HCT116 (cell line): ENCODE data around the gene GPR146. TPM values are rescaled to one million over a fixed set of nuclear protein-coding genes. Genes with fewer than 3 reads are reported as not detected.

ENCODE experiments used
- ATAC-seq: fragments of 200-7000 bp; cut with Tn5 transposase; 2 replicates; pipeline ENCODE4 v1.9.1; 2020; ENCODE audit warnings: mild to moderate bottlenecking, moderate library complexity
- BruUV-seq: library from RNA; stranded (reverse); fragments of 400-500 nt; replicated peaks from 2 replicates; lab custom pipeline; 2021; lab: Mats Ljungman, UMichigan
- CTCF ChIA-PET: fragments of 300-600 bp; sonication (Branson Sonifier 250); formaldehyde crosslinking; loops from one replicate; lab custom pipeline; 2021; ENCODE audit warnings: antibody characterized with exemption; lab: Charles Lee
- POLR2A ChIA-PET: fragments of 300-600, 350-600 bp; sonication (Branson Sonifier 250); formaldehyde crosslinking; loops from one replicate; lab custom pipeline; 2021; ENCODE audit warnings: antibody characterized with exemption; lab: Charles Lee
- RAD21 ChIA-PET, 2 experiments: fragments of 300-600 bp; sonication (Branson Sonifier 250); formaldehyde crosslinking; loops; one replicate each; lab custom pipeline; 2023; ENCODE audit warnings: low total read pairs in 2 of 2; ENCODE audit not compliant: uncharacterized antibody in 2 of 2, unreplicated experiment in 2 of 2, low non-redundant PET in 1 of 2; lab: Charles Lee
- DNase-seq: peaks from one replicate; pipeline ENCODE4 v3.0.0-alpha.2; 2010; ENCODE audit warnings: low read depth, low spot score
- H2AFZ ChIP-seq: fragments of 200-600 bp; shearing (Covaris generic), sonication (generic); 2 replicates; pipeline ENCODE4 v1.6.1; 2017; ENCODE audit warnings: low read depth, mixed run types, mixed read lengths, antibody characterized with exemption, low read length; ENCODE audit not compliant: poor library complexity, severe bottlenecking
- H3K27ac ChIP-seq: 2 replicates; pipeline ENCODE4 v1.5.1; 2012; ENCODE audit warnings: low read depth, low read length
- H3K27me3 ChIP-seq: fragments of 200-600 bp; sonication (generic); 2 replicates; pipeline ENCODE4 v1.6.1; 2016; ENCODE audit warnings: mixed run types, low read length, mixed read lengths; ENCODE audit not compliant: insufficient read depth
- H3K36me3 ChIP-seq, 2 experiments: fragments of 200-500 bp in 1 of 2; fragments of 200-600 bp in 1 of 2; sonication (Bioruptor generic) in 1 of 2; sonication (generic) in 1 of 2; 2 replicates each; pipeline versions ENCODE4 v1.5.1 to v1.6.1; 2014 to 2016; ENCODE audit warnings: low read length in 2 of 2, inconsistent platforms in 1 of 2, mixed read lengths in 1 of 2, mixed run types in 1 of 2; ENCODE audit not compliant: insufficient read depth in 2 of 2, control insufficient read depth in 1 of 2
- H3K4me1 ChIP-seq, 2 experiments: fragments of 200-600 bp in 1 of 2; sonication (generic) in 1 of 2; 2 replicates each; pipeline versions ENCODE4 v1.5.1 to v1.6.1; 2012 to 2017; ENCODE audit warnings: low read length in 2 of 2, inconsistent platforms in 1 of 2, mild to moderate bottlenecking in 1 of 2, mixed read lengths in 1 of 2, mixed run types in 1 of 2, moderate library complexity in 1 of 2; ENCODE audit not compliant: insufficient read depth in 2 of 2, control insufficient read depth in 1 of 2
- H3K4me2 ChIP-seq: fragments of 200-600 bp; sonication (generic); 2 replicates; pipeline ENCODE4 v1.6.1; 2017; ENCODE audit warnings: mixed run types, low read length, mixed read lengths
- H3K4me3 ChIP-seq, 2 experiments: fragments of 200-600 bp in 1 of 2; sonication (generic) in 1 of 2; replicated peaks in 1 of 2; 2 replicates each; pipeline ENCODE4 v1.5.1; 2011 to 2016; ENCODE audit warnings: low read length in 2 of 2, control low read depth in 1 of 2, low read depth in 1 of 2, mild to moderate bottlenecking in 1 of 2, mixed read lengths in 1 of 2, mixed run types in 1 of 2
- H3K79me2 ChIP-seq: fragments of 200-600 bp; sonication (generic); 2 replicates; pipeline ENCODE4 v1.6.1; 2017; ENCODE audit warnings: mild to moderate bottlenecking, mixed run types, low read length, moderate library complexity, mixed read lengths; ENCODE audit not compliant: insufficient read depth
- H3K9ac ChIP-seq: fragments of 200-600 bp; sonication (generic); 2 replicates; pipeline ENCODE4 v1.6.1; 2016; ENCODE audit warnings: low read length, mixed read lengths
- H3K9me2 ChIP-seq: fragments of 200-600 bp; sonication (generic), shearing (Covaris generic); 2 replicates; pipeline ENCODE4 v1.6.1; 2017; ENCODE audit warnings: mixed run types, mild to moderate bottlenecking, moderate library complexity; ENCODE audit not compliant: insufficient read depth
- H3K9me3 ChIP-seq, 2 experiments: fragments of 200-500 bp in 1 of 2; fragments of 200-600 bp in 1 of 2; sonication (Bioruptor generic) in 1 of 2; sonication (generic) in 1 of 2; 2 replicates each; pipeline ENCODE4 v1.6.1; 2014 to 2017; ENCODE audit warnings: low read length in 2 of 2, mixed read lengths in 2 of 2, inconsistent platforms in 1 of 2, low read depth in 1 of 2, mild to moderate bottlenecking in 1 of 2, mixed run types in 1 of 2, moderate library complexity in 1 of 2; ENCODE audit not compliant: control insufficient read depth in 1 of 2, insufficient read depth in 1 of 2
- H4K20me1 ChIP-seq: fragments of 200-600 bp; sonication (generic), shearing (Covaris generic); 2 replicates; pipeline ENCODE4 v1.6.1; 2017; ENCODE audit warnings: mixed run types, mild to moderate bottlenecking, moderate library complexity; ENCODE audit not compliant: insufficient read depth
- ATF3 ChIP-seq: IDR thresholded peaks from 2 replicates; pipeline ENCODE4 v1.6.1; 2012
- CBX3 ChIP-seq: IDR thresholded peaks from 2 replicates; pipeline ENCODE4 v1.6.1; 2012; ENCODE audit warnings: low read depth
- CEBPB ChIP-seq: IDR thresholded peaks from 2 replicates; pipeline ENCODE4 v1.6.1; 2012; ENCODE audit warnings: low read depth
- CTCF ChIP-seq, 3 experiments: fragments of 200-600 bp in 1 of 3; sonication (generic) in 1 of 3; IDR thresholded peaks in 2 of 3; conservative IDR thresholded peaks in 1 of 3; 2 replicates each; pipeline ENCODE4 v1.5.1; 2012 to 2017; ENCODE audit warnings: low read depth in 2 of 3, low read length in 2 of 3, antibody characterized with exemption in 1 of 3, borderline replicate concordance in 1 of 3, control low read depth in 1 of 3, mild to moderate bottlenecking in 1 of 3, mixed read lengths in 1 of 3, mixed run types in 1 of 3, moderate library complexity in 1 of 3; ENCODE audit not compliant: insufficient read depth in 1 of 3
- EZH2 ChIP-seq: fragments of 200-600 bp; sonication (generic); IDR thresholded peaks from 2 replicates; pipeline ENCODE4 v1.6.1; 2017; ENCODE audit warnings: antibody characterized with exemption, mixed run types
- FOSL1 ChIP-seq: IDR thresholded peaks from 2 replicates; pipeline ENCODE4 v1.6.1; 2012; ENCODE audit warnings: low read depth
- JUND ChIP-seq: IDR thresholded peaks from 2 replicates; pipeline ENCODE4 v1.6.1; 2012
- MAX ChIP-seq: IDR thresholded peaks from 2 replicates; pipeline ENCODE4 v1.6.1; 2012
- POLR2A ChIP-seq: IDR thresholded peaks from 2 replicates; pipeline ENCODE4 v1.7.0; 2011; ENCODE audit warnings: borderline replicate concordance; ENCODE audit not compliant: insufficient read depth, insufficient read length; ENCODE audit errors: extremely low read depth
- POLR2AphosphoS5 ChIP-seq: IDR thresholded peaks from 2 replicates; pipeline ENCODE4 v1.6.1; 2011; ENCODE audit warnings: mild to moderate bottlenecking, low read depth, low read length, moderate library complexity
- RAD21 ChIP-seq: IDR thresholded peaks from 2 replicates; pipeline ENCODE4 v1.6.1; 2012; ENCODE audit warnings: low read depth, mild to moderate bottlenecking
- SIN3A ChIP-seq: IDR thresholded peaks from 2 replicates; pipeline ENCODE4 v1.6.1; 2012; ENCODE audit warnings: low read depth
- SP1 ChIP-seq: IDR thresholded peaks from 2 replicates; pipeline ENCODE4 v1.6.1; 2012; ENCODE audit warnings: low read depth
- SRF ChIP-seq: IDR thresholded peaks from 2 replicates; pipeline ENCODE4 v1.6.1; 2012; ENCODE audit warnings: low read depth
- TCF7L2 ChIP-seq: IDR thresholded peaks from 2 replicates; pipeline ENCODE4 v1.7.0; 2011; ENCODE audit warnings: borderline replicate concordance, inconsistent platforms; ENCODE audit not compliant: insufficient read depth, insufficient read length; ENCODE audit errors: extremely low read depth
- ZBTB33 ChIP-seq: IDR thresholded peaks from 2 replicates; pipeline ENCODE4 v1.6.1; 2011; ENCODE audit warnings: mild to moderate bottlenecking, low read length, moderate library complexity; ENCODE audit not compliant: insufficient replicate concordance; ENCODE audit errors: extremely low read depth
- ZNF274 ChIP-seq: fragments of 200-500 bp; sonication (Bioruptor generic); IDR thresholded peaks from 2 replicates; pipeline ENCODE4 v1.6.1; 2014; ENCODE audit warnings: mild to moderate bottlenecking, low read depth, low read length, inconsistent platforms
- intact Hi-C: fragments of 100-400 bp; cut with micrococcal nuclease; formaldehyde crosslinking; loops from 2 replicates; pipeline ENCODE4 v1.10.0; 2022
- total RNA-seq: library from RNA; stranded (reverse); gene quantifications from one replicate; pipeline ENCODE4 v1.2.1, GENCODE V29; 2021; ENCODE audit not compliant: unreplicated experiment

The GPR146 gene
- total RNA-seq, 1 experiment from 2014 or later = 2.4 TPM

GRCh38 chr7:1032536-1033181 lies 11.7 kb upstream of the GPR146 start:
- H3K36me3 ChIP-seq = peaks cover 0 to 4% of the 10 kb centered on the region in 2 experiments; a peak in 1 of 4 replicates
- BruUV-seq = no TSS peak
- no peaks in the 10 kb centered on the region for H4K20me1 ChIP-seq
- H3K9me3 ChIP-seq = peaks cover 0 to 5% of the 10 kb centered on the region in 2 experiments; a peak in 1 of 4 replicates
- ChIA-PET RAD21 (no interaction called here), CTCF (no interaction called here), POLR2A (no interaction called here)
- H3K9me2 ChIP-seq = no peaks in the 10 kb centered on the region
- H3K4me2 ChIP-seq = no peak overlapping the region
- no peak for DNase-seq
- intact Hi-C loops = no loop called here
- TF ChIP-seq CEBPB = no peak
- no peak for TF ChIP-seq MAX
- TF ChIP-seq ZBTB33 = no peak
- no peak for TF ChIP-seq JUND
- TF ChIP-seq RAD21 = no peak
- TF ChIP-seq ATF3 = no peak
- no peak for TF ChIP-seq SRF
- TF ChIP-seq ZNF274 = no peak
- no peak for TF ChIP-seq CBX3
- no peak for TF ChIP-seq POLR2A
- TF ChIP-seq EZH2 = no peak
- TF ChIP-seq POLR2AphosphoS5 = no peak
- no peak for TF ChIP-seq CTCF (IDR thresholded peaks at IDR 0.05 in 2 of 3, conservative IDR thresholded peaks at IDR 0.05 in 1 of 3; ENCODE audit: borderline replicate concordance in 1 of 3, insufficient read depth in 1 of 3, low read depth in 2 of 3, low read length in 2 of 3)
- TF ChIP-seq SIN3A = no peak
- no peak for TF ChIP-seq FOSL1
- no peak for TF ChIP-seq SP1
- TF ChIP-seq TCF7L2 = no peak
- peaks cover 8% of the 10 kb centered on the region; the same call in 1 of the 2 replicates for H3K79me2 ChIP-seq
- H3K9ac ChIP-seq = no peak overlapping the region
- H3K27me3 ChIP-seq = no peaks in the 10 kb centered on the region
- ATAC-seq = no peak
- no peak overlapping the region for H3K4me3 ChIP-seq
- peaks cover 8 to 17% of the 10 kb centered on the region in 2 experiments for H3K4me1 ChIP-seq
- H2AFZ ChIP-seq = no peak overlapping the region
- no peak overlapping the region for H3K27ac ChIP-seq
